H1 (cell line): ENCODE measurements around the gene SFRP5. TPM values are rescaled to one million over a fixed set of nuclear protein-coding genes. Genes with fewer than 3 reads are reported as not detected.

ENCODE experiments used
- CTCF ChIA-PET: fragments of 300-600 bp; sonication (Branson Sonifier 250); formaldehyde crosslinking; loops from one replicate; lab custom pipeline; 2021; ENCODE audit not compliant: partially characterized antibody; lab: Charles Lee
- POLR2A ChIA-PET: fragments of 300-600 bp; sonication (Branson Sonifier 250); formaldehyde crosslinking; loops from one replicate; lab custom pipeline; 2021; ENCODE audit warnings: inconsistent platforms; ENCODE audit not compliant: partially characterized antibody; lab: Charles Lee
- DNase-seq, 2 experiments: peaks; one replicate each; pipeline versions ENCODE4 v3.0.0 to v3.0.0-alpha.2; 2010 to 2022; ENCODE audit warnings: low spot score in 2 of 2, low read depth in 1 of 2, mixed read lengths in 1 of 2
- FAIRE-seq: peaks from 2 replicates; lab custom pipeline; 2011; peaks lifted over from hg19 to GRCh38; lab: Jason Lieb, UNC
- H2AFZ ChIP-seq: 2 replicates; pipeline ENCODE4 v1.8.1; 2012; ENCODE audit warnings: low read length, inconsistent platforms
- H2AK5ac ChIP-seq: 2 replicates; pipeline ENCODE4 v1.6.1; 2013; ENCODE audit warnings: low read depth, low read length
- H2BK120ac ChIP-seq: replicated peaks from 2 replicates; pipeline ENCODE3; 2013; ENCODE audit warnings: low read depth, low read length, inconsistent platforms
- H2BK12ac ChIP-seq: 2 replicates; pipeline ENCODE4 v1.6.1; 2013; ENCODE audit warnings: low read depth, low read length
- H2BK15ac ChIP-seq: 2 replicates; pipeline ENCODE4 v1.6.1; 2013; ENCODE audit warnings: low read length
- H2BK20ac ChIP-seq: 2 replicates; pipeline ENCODE4 v1.6.1; 2013; ENCODE audit warnings: low read length
- H2BK5ac ChIP-seq: 2 replicates; pipeline ENCODE4 v1.6.1; 2013; ENCODE audit warnings: low read depth, low read length
- H3K14ac ChIP-seq: 2 replicates; pipeline ENCODE4 v1.6.1; 2013; ENCODE audit warnings: inconsistent platforms; ENCODE audit not compliant: insufficient read length
- H3K18ac ChIP-seq: 2 replicates; pipeline ENCODE4 v1.6.1; 2013; ENCODE audit warnings: low read length; ENCODE audit errors: extremely low read depth
- H3K23ac ChIP-seq: 2 replicates; pipeline ENCODE4 v1.6.1; 2013; ENCODE audit warnings: inconsistent platforms; ENCODE audit not compliant: insufficient read length
- H3K23me2 ChIP-seq: 2 replicates; pipeline ENCODE4 v1.6.1; 2013; ENCODE audit warnings: low read depth, low read length
- H3K27ac ChIP-seq: 2 replicates; pipeline ENCODE4 v1.6.1; 2011; ENCODE audit warnings: low read depth, low read length, inconsistent platforms
- H3K27me3 ChIP-seq, 4 experiments: replicated peaks in 1 of 4; 1 replicate in 1 of 4; 2 replicates in 3 of 4; pipeline versions ENCODE4 v1.6.1 to v1.8.1; 2011 to 2013; ENCODE audit warnings: low read length in 3 of 4, mild to moderate bottlenecking in 3 of 4, inconsistent platforms in 2 of 4, mixed read lengths in 2 of 4, moderate library complexity in 1 of 4; ENCODE audit not compliant: control insufficient read depth in 3 of 4, insufficient read depth in 3 of 4; ENCODE audit errors: extremely low read depth in 1 of 4
- H3K36me3 ChIP-seq, 4 experiments: 2 replicates each; pipeline versions ENCODE4 v1.6.1 to v1.8.1; 2011 to 2013; ENCODE audit warnings: mild to moderate bottlenecking in 4 of 4, low read length in 3 of 4, moderate library complexity in 2 of 4, control low read depth in 1 of 4, inconsistent platforms in 1 of 4; ENCODE audit not compliant: insufficient read depth in 4 of 4, control insufficient read depth in 2 of 4
- H3K4ac ChIP-seq: replicated peaks from 2 replicates; pipeline ENCODE3; 2013; ENCODE audit warnings: low read length, low read depth, mixed read lengths, inconsistent platforms; ENCODE audit not compliant: insufficient read length
- H3K4me1 ChIP-seq, 4 experiments: replicated peaks in 1 of 4; 1 replicate in 1 of 4; 2 replicates in 3 of 4; pipeline versions ENCODE4 v1.6.1 to v1.8.1; 2011 to 2013; ENCODE audit warnings: low read length in 3 of 4, inconsistent platforms in 2 of 4, mixed read lengths in 1 of 4; ENCODE audit not compliant: insufficient read depth in 4 of 4, control insufficient read depth in 3 of 4
- H3K4me2 ChIP-seq, 2 experiments: 2 replicates each; pipeline versions ENCODE4 v1.6.1 to v1.8.1; 2011 to 2013; ENCODE audit warnings: low read depth in 2 of 2, low read length in 2 of 2, control low read depth in 1 of 2, inconsistent platforms in 1 of 2, mild to moderate bottlenecking in 1 of 2; ENCODE audit not compliant: insufficient read depth in 1 of 2
- H3K4me3 ChIP-seq, 4 experiments: fragments of 200-600, 300-600 bp in 1 of 4; sonication (generic), shearing (Covaris generic), sonication (Bioruptor Twin) in 1 of 4; 2 replicates each; pipeline versions ENCODE4 v1.5.1 to v1.8.1; 2011 to 2016; ENCODE audit warnings: low read length in 4 of 4, low read depth in 3 of 4, control low read depth in 2 of 4, inconsistent platforms in 2 of 4, mild to moderate bottlenecking in 2 of 4, mixed read lengths in 1 of 4, moderate library complexity in 1 of 4; ENCODE audit not compliant: insufficient read depth in 2 of 4; ENCODE audit errors: extremely low read depth in 1 of 4
- H3K56ac ChIP-seq: replicated peaks from 2 replicates; pipeline ENCODE3; 2013; ENCODE audit warnings: low read depth, mild to moderate bottlenecking, mixed read lengths, low read length, inconsistent platforms; ENCODE audit not compliant: insufficient read length
- H3K79me1 ChIP-seq: 2 replicates; pipeline ENCODE4 v1.6.1; 2013; ENCODE audit warnings: low read depth, low read length, control low read depth
- H3K79me2 ChIP-seq, 2 experiments: 2 replicates each; pipeline versions ENCODE4 v1.6.1 to v1.8.1; 2012 to 2013; ENCODE audit warnings: low read length in 2 of 2, mild to moderate bottlenecking in 2 of 2, inconsistent platforms in 1 of 2; ENCODE audit not compliant: insufficient read depth in 2 of 2, control insufficient read depth in 1 of 2
- H3K9ac ChIP-seq, 4 experiments: replicated peaks in 1 of 4; 1 replicate in 1 of 4; 2 replicates in 3 of 4; pipeline versions ENCODE4 v1.6.1 to v1.8.1; 2011 to 2013; ENCODE audit warnings: low read depth in 3 of 4, low read length in 3 of 4, control low read depth in 2 of 4, mild to moderate bottlenecking in 2 of 4, moderate library complexity in 2 of 4, inconsistent platforms in 1 of 4; ENCODE audit errors: extremely low read depth in 1 of 4
- H3K9me3 ChIP-seq, 2 experiments: 2 replicates each; pipeline versions ENCODE4 v1.6.1 to v1.8.1; 2012 to 2013; ENCODE audit warnings: mild to moderate bottlenecking in 2 of 2, moderate library complexity in 2 of 2, control low read depth in 1 of 2, inconsistent platforms in 1 of 2, low read depth in 1 of 2, low read length in 1 of 2, mixed read lengths in 1 of 2; ENCODE audit not compliant: insufficient read depth in 2 of 2
- H4K20me1 ChIP-seq, 2 experiments: replicated peaks in 1 of 2; 2 replicates each; pipeline versions ENCODE3 to v1.8.1; 2011 to 2013; ENCODE audit warnings: inconsistent platforms in 2 of 2, low read length in 2 of 2, mild to moderate bottlenecking in 1 of 2; ENCODE audit not compliant: insufficient read depth in 2 of 2, control insufficient read depth in 1 of 2
- H4K5ac ChIP-seq: 2 replicates; pipeline ENCODE4 v1.6.1; 2013; ENCODE audit warnings: low read length, low read depth, mixed read lengths, inconsistent platforms; ENCODE audit not compliant: insufficient read length
- H4K8ac ChIP-seq: 2 replicates; pipeline ENCODE4 v1.8.0; 2013; ENCODE audit warnings: mild to moderate bottlenecking, moderate library complexity, low read length, inconsistent platforms; ENCODE audit not compliant: insufficient read depth; ENCODE audit errors: extremely low read depth
- H4K91ac ChIP-seq: replicated peaks from 2 replicates; pipeline ENCODE3; 2013; ENCODE audit warnings: low read length, mixed read lengths, inconsistent platforms; ENCODE audit not compliant: insufficient read length
- CBX5 ChIP-seq: fragments of 300-800, 300-1000 bp; sonication (generic); IDR thresholded peaks from 2 replicates; pipeline ENCODE4 v1.7.1; 2016; ENCODE audit warnings: antibody characterized with exemption, low read length, low read depth
- CHD2 ChIP-seq: IDR thresholded peaks from 2 replicates; pipeline ENCODE4 v1.6.1; 2012; ENCODE audit warnings: low read length, improper control_type of control experiment
- CTCF ChIP-seq, 3 experiments: IDR thresholded peaks; 1 replicate in 2 of 3; 2 replicates in 1 of 3; pipeline versions ENCODE4 v1.5.1 to v1.6.1; 2011; ENCODE audit warnings: low read length in 3 of 3, mild to moderate bottlenecking in 3 of 3, inconsistent platforms in 2 of 3, low read depth in 1 of 3, moderate library complexity in 1 of 3; ENCODE audit not compliant: insufficient read depth in 1 of 3; ENCODE audit errors: control extremely low read depth in 1 of 3
- HDAC6 ChIP-seq: IDR thresholded peaks from one replicate; pipeline ENCODE4 v1.7.1; 2012; ENCODE audit warnings: low read depth, mild to moderate bottlenecking, inconsistent platforms, low read length, moderate library complexity
- JUN ChIP-seq: IDR thresholded peaks from 2 replicates; pipeline ENCODE4 v1.6.1; 2011; ENCODE audit warnings: low read depth, mild to moderate bottlenecking, improper control_type of control experiment, low read length
- JUND ChIP-seq: IDR thresholded peaks from 2 replicates; pipeline ENCODE4 v1.6.1; 2011; ENCODE audit warnings: mild to moderate bottlenecking, improper control_type of control experiment, low read length
- KDM1A ChIP-seq: fragments of 200-600, 300-600 bp; sonication (generic); IDR thresholded peaks from 2 replicates; pipeline ENCODE4 v1.7.1; 2016; ENCODE audit warnings: mild to moderate bottlenecking, low read length, borderline replicate concordance
- SIN3A ChIP-seq, 2 experiments: IDR thresholded peaks in 1 of 2; conservative IDR thresholded peaks in 1 of 2; 2 replicates each; pipeline ENCODE4 v1.6.1; 2011 to 2012; ENCODE audit warnings: low read length in 2 of 2, improper control_type of control experiment in 1 of 2, low read depth in 1 of 2, mild to moderate bottlenecking in 1 of 2
- SIX5 ChIP-seq: IDR thresholded peaks from 2 replicates; pipeline ENCODE4 v1.6.1; 2011; ENCODE audit warnings: mild to moderate bottlenecking, low read depth, low read length
- TEAD4 ChIP-seq: IDR thresholded peaks from 2 replicates; pipeline ENCODE4 v1.6.1; 2012; ENCODE audit warnings: low read depth, low read length, inconsistent platforms, mixed read lengths
- ZNF274 ChIP-seq: IDR thresholded peaks from 2 replicates; pipeline ENCODE4 v1.7.0; 2012; ENCODE audit warnings: low read length, borderline replicate concordance; ENCODE audit errors: extremely low read depth
- WGBS, 2 experiments: shearing (Covaris generic) in 1 of 2; methylation state at CpG; one replicate each; pipeline versions ENCODE4 v1.1.6 to v1.1.7; 2013 to 2015; ENCODE audit warnings: low lambda C conversion rate in 2 of 2, mixed read lengths in 2 of 2, inconsistent platforms in 1 of 2, low coverage in 1 of 2, missing lambda C conversion rate in 1 of 2; ENCODE audit not compliant: insufficient replicate concordance in 2 of 2, insufficient coverage in 1 of 2, insufficient read length in 1 of 2; ENCODE audit errors: extremely low coverage in 1 of 2, missing lambda C conversion rate in 1 of 2; 5-methylcytosine and 5-hydroxymethylcytosine counted together
- polyA plus RNA-seq, 7 experiments: library from polyadenylated mRNA; depleted of rRNA in 3 of 7; stranded (reverse) in 5 of 7; unstranded in 2 of 7; fragments of >200 nt in 5 of 7; fragments of 200-250 nt in 2 of 7; gene quantifications; 1 replicate in 5 of 7; 2 replicates in 1 of 7; 4 replicates in 1 of 7; pipeline versions ENCODE4 v1.2.1 to v1.2.3, GENCODE V29; 2011 to 2013; ENCODE audit warnings: missing spikeins in 2 of 7, mixed read lengths in 2 of 7
- total RNA-seq: library from RNA; stranded (reverse); fragmentation: NEBNext Ultra II Directional; extraction: Animal tissue kit (Norgen Biotek cat#: 25700); gene quantifications from 2 replicates; pipeline ENCODE4 v1.2.1, GENCODE V29; 2021

SFRP5 gene
- total and polyA plus RNA-seq, 2 of the 8 experiments (the other 6 are each of a cell fraction or from before 2014, with no cell fraction given) = 3.9 to 5.9 TPM

- Histone ChIP-seq H3K23ac (no peak overlapping the region), H3K9ac (no peak overlapping the region), H2BK15ac (no peak overlapping the region), H2AK5ac (no peak overlapping the region), H3K18ac (no peak overlapping the region), H3K79me1 (no peaks in the 10 kb centered on the region; the same call in 1 of the 2 replicates), H3K79me2 (no peaks in the 10 kb centered on the region), H3K27me3 (peaks cover 14 to 51% (median 40%) of the 10 kb centered on the region in 4 experiments), H4K8ac (no peak overlapping the region), H4K20me1 (no peaks in the 10 kb centered on the region), H2BK5ac (no peak overlapping the region), H3K4me3 (peak overlapping the region in 2 of 4 experiments; percentile 55 to 60; a peak in 2 of 8 replicates), H2BK120ac (no peak overlapping the region), H4K5ac (no peak overlapping the region), H3K9me3 (no peaks in the 10 kb centered on the region), H3K23me2 (peaks cover 15% of the 10 kb centered on the region; the same call in 1 of the 2 replicates), H4K91ac (no peak overlapping the region), H2AFZ (no peak overlapping the region), H3K36me3 (no peaks in the 10 kb centered on the region; a peak in 1 of 8 replicates), H3K14ac (no peak overlapping the region), H2BK20ac (no peak overlapping the region), H3K56ac (no peak overlapping the region), H2BK12ac (no peak overlapping the region), H3K4ac (no peak overlapping the region), H3K4me2 (peak overlapping the region; percentile 87 to 99; a peak in 3 of 4 replicates), H3K27ac (no peak overlapping the region), H3K4me1 (peaks cover 2 to 10% (median 7%) of the 10 kb centered on the region in 4 experiments; a peak in 6 of 7 replicates)
- TF ChIP-seq CHD2 (no peak), ZNF274 (no peak), SIN3A (conservative IDR thresholded peaks at IDR 0.05 in 1 of 2, IDR thresholded peaks at IDR 0.05 in 1 of 2; ENCODE audit: low read depth in 1 of 2, low read length in 2 of 2) (no peak), SIX5 (no peak), JUN (no peak), HDAC6 (no peak), CTCF (IDR thresholded peaks at IDR 0.05; ENCODE audit: control extremely low read depth in 1 of 3, insufficient read depth in 1 of 3, low read depth in 1 of 3, low read length in 3 of 3) (no peak), TEAD4 (no peak), CBX5 (no peak), KDM1A (no peak), JUND (no peak)
- no peak for DNase-seq
- ChIA-PET CTCF (interaction anchor here (1.2 to 4.1 kb wide), 4 partner anchors 8 to 273 kb away, joined by 3 to 30 read pairs (median 4); no protein-coding TSS in a partner anchor), POLR2A (interaction anchor here (0.9 to 3.7 kb wide), 4 partner anchors 9 to 57 kb away, joined by 3 to 30 read pairs (median 4); partner anchors contain the start of gene MARVELD1)
- 75% methylated on average over 5 of the region's 5 CpGs; no CpG with 5 or more reads in 1 of the 2 experiments for WGBS, 2 experiments
- FAIRE-seq = no peak
These were observed 1.5 kb downstream of the SFRP5 start for GRCh38 chr10:97770255-97770654.
